ENCODE data around the gene MAG. TPM values are rescaled to one million over a fixed set of nuclear protein-coding genes. Genes with fewer than 3 reads are reported as not detected.
A peak's percentile ranks its signal among the peaks of the same experiment; 100 is the strongest.

The MAG gene
- total and polyA plus RNA-seq, 9 of the 15 experiments (the other 6 are each of a cell fraction or from before 2014, with no cell fraction given) = 0.11 to 10.0 (median 1.6) TPM

GRCh38 chr19:35306473-35307246 lies 14.7 kb downstream of the MAG start (continued):
- TF ChIP-seq SAFB2 (IDR thresholded peaks at IDR 0.05; ENCODE audit: borderline replicate concordance, low read depth, low read length, severe bottlenecking) = no peak
- 0 out of 2 replicates have a peak, but pooled peaks have one; percentile 36 for TF ChIP-seq DPF2 (IDR thresholded peaks at IDR 0.05)
- TF ChIP-seq ZC3H11A (IDR thresholded peaks at IDR 0.05; ENCODE audit: low read depth, low read length) = no peak
- TF ChIP-seq PRMT5 (CRISPR knock-in tag; IDR thresholded peaks at IDR 0.05) = no peak
- TF ChIP-seq, protein P1, sequence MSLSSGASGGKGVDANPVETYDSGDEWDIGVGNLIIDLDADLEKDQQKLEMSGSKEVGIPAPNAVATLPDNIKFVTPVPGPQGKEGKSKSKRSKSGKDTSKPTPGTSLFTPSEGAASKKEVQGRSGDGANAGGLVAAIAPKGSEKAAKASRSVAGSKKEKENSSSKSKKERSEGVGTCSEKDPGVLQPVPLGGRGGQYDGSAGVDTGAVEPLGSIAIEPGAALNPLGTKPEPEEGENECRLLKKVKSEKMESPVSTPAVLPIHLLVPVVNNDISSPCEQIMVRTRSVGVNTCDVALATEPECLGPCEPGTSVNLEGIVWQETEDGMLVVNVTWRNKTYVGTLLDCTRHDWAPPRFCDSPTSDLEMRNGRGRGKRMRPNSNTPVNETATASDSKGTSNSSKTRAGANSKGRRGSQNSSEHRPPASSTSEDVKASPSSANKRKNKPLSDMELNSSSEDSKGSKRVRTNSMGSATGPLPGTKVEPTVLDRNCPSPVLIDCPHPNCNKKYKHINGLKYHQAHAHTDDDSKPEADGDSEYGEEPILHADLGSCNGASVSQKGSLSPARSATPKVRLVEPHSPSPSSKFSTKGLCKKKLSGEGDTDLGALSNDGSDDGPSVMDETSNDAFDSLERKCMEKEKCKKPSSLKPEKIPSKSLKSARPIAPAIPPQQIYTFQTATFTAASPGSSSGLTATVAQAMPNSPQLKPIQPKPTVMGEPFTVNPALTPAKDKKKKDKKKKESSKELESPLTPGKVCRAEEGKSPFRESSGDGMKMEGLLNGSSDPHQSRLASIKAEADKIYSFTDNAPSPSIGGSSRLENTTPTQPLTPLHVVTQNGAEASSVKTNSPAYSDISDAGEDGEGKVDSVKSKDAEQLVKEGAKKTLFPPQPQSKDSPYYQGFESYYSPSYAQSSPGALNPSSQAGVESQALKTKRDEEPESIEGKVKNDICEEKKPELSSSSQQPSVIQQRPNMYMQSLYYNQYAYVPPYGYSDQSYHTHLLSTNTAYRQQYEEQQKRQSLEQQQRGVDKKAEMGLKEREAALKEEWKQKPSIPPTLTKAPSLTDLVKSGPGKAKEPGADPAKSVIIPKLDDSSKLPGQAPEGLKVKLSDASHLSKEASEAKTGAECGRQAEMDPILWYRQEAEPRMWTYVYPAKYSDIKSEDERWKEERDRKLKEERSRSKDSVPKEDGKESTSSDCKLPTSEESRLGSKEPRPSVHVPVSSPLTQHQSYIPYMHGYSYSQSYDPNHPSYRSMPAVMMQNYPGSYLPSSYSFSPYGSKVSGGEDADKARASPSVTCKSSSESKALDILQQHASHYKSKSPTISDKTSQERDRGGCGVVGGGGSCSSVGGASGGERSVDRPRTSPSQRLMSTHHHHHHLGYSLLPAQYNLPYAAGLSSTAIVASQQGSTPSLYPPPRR (CRISPR knock-in tag; IDR thresholded peaks at IDR 0.05; ENCODE audit: borderline replicate concordance) = no peak
- no peak for TF ChIP-seq U2AF2 (optimal IDR thresholded peaks at IDR 0.05; ENCODE audit: low read depth, low read length)
- TF ChIP-seq ATF7 (IDR thresholded peaks at IDR 0.05) = peak; percentile 34; the same call in 1 of the 2 replicates
- no peak for TF ChIP-seq NONO (IDR thresholded peaks at IDR 0.05; ENCODE audit: low read depth in 2 of 2, low read length in 1 of 2)
- TF ChIP-seq HEY1 (CRISPR knock-in tag; IDR thresholded peaks at IDR 0.05; ENCODE audit: borderline replicate concordance) = no peak
- TF ChIP-seq, protein P2, sequence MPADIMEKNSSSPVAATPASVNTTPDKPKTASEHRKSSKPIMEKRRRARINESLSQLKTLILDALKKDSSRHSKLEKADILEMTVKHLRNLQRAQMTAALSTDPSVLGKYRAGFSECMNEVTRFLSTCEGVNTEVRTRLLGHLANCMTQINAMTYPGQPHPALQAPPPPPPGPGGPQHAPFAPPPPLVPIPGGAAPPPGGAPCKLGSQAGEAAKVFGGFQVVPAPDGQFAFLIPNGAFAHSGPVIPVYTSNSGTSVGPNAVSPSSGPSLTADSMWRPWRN (IDR thresholded peaks at IDR 0.05; ENCODE audit: low read depth) = no peak
- TF ChIP-seq, protein P3, sequence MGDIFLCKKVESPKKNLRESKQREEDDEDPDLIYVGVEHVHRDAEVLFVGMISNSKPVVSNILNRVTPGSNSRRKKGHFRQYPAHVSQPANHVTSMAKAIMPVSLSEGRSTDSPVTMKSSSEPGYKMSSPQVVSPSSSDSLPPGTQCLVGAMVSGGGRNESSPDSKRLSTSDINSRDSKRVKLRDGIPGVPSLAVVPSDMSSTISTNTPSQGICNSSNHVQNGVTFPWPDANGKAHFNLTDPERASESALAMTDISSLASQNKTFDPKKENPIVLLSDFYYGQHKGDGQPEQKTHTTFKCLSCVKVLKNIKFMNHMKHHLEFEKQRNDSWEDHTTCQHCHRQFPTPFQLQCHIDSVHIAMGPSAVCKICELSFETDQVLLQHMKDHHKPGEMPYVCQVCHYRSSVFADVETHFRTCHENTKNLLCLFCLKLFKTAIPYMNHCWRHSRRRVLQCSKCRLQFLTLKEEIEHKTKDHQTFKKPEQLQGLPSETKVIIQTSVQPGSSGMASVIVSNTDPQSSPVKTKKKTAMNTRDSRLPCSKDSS (IDR thresholded peaks at IDR 0.05; ENCODE audit: low read depth, partially characterized antibody) = no peak
- TF ChIP-seq POLR3A (IDR thresholded peaks at IDR 0.05; ENCODE audit: borderline replicate concordance, extremely low read depth, insufficient read depth, insufficient read length) = no peak
- TF ChIP-seq ILK (tag; IDR thresholded peaks at IDR 0.05; ENCODE audit: borderline replicate concordance, low read depth) = no peak
- TF ChIP-seq, protein P4, sequence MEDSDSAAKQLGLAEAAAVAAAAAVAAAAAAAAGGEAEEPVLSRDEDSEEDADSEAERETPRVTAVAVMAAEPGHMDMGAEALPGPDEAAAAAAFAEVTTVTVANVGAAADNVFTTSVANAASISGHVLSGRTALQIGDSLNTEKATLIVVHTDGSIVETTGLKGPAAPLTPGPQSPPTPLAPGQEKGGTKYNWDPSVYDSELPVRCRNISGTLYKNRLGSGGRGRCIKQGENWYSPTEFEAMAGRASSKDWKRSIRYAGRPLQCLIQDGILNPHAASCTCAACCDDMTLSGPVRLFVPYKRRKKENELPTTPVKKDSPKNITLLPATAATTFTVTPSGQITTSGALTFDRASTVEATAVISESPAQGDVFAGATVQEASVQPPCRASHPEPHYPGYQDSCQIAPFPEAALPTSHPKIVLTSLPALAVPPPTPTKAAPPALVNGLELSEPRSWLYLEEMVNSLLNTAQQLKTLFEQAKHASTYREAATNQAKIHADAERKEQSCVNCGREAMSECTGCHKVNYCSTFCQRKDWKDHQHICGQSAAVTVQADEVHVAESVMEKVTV (CRISPR knock-in tag; IDR thresholded peaks at IDR 0.05) = no peak
- TF ChIP-seq RHOXF2B (CRISPR knock-in tag; conservative IDR thresholded peaks at IDR 0.05) = no peak
- TF ChIP-seq, protein P5, sequence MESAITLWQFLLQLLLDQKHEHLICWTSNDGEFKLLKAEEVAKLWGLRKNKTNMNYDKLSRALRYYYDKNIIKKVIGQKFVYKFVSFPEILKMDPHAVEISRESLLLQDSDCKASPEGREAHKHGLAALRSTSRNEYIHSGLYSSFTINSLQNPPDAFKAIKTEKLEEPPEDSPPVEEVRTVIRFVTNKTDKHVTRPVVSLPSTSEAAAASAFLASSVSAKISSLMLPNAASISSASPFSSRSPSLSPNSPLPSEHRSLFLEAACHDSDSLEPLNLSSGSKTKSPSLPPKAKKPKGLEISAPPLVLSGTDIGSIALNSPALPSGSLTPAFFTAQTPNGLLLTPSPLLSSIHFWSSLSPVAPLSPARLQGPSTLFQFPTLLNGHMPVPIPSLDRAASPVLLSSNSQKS (CRISPR knock-in tag; IDR thresholded peaks at IDR 0.05) = no peak
- TF ChIP-seq SIRT6 (IDR thresholded peaks at IDR 0.05; ENCODE audit: low read depth, low read length) = no peak

All from K562 (cell line).